Measurements from ENCODE around the gene ADPRS.

ADPRS gene

GRCh38 chr1:36087233-36088123 is 1.2 kb upstream of the ADPRS start:
- DNase-seq (ENCODE audit: low read depth in 1 of 2, low spot score in 1 of 2) = no peak

GRCh38 chr1:36088265-36088576 is 471 bp upstream of the ADPRS start:
- no peak for DNase-seq (ENCODE audit: low read depth in 1 of 2, low spot score in 1 of 2)

GRCh38 chr1:36089393-36090121 is 865 bp downstream of the ADPRS start:
- DNase-seq (ENCODE audit: low read depth in 1 of 2, low spot score in 1 of 2) = no peak

GRCh38 chr1:36091141-36091540 is 2.4 kb downstream of the ADPRS start:
- no peak for DNase-seq (ENCODE audit: low read depth in 1 of 2, low spot score in 1 of 2)

GRCh38 chr1:36091698-36092097 is 3.0 kb downstream of the ADPRS start:
- no peak for DNase-seq (ENCODE audit: low read depth in 1 of 2, low spot score in 1 of 2)

- no peak for DNase-seq (ENCODE audit: low read depth in 1 of 2, low spot score in 1 of 2)
Observed at GRCh38 chr1:36092166-36092797, 3.6 kb downstream of the ADPRS start.

- DNase-seq (ENCODE audit: low read depth in 1 of 2, low spot score in 1 of 2) = no peak
Observed at GRCh38 chr1:36092798-36093185, 4.1 kb downstream of the ADPRS start.

GRCh38 chr1:36093226-36093625 is 4.5 kb downstream of the ADPRS start:
- no peak for DNase-seq (ENCODE audit: low read depth in 1 of 2, low spot score in 1 of 2)

GRCh38 chr1:36093929-36094328 is 5.2 kb downstream of the ADPRS start:
- DNase-seq (ENCODE audit: low read depth in 1 of 2, low spot score in 1 of 2) = no peak

GRCh38 chr1:36094621-36095061 is 5.9 kb downstream of the ADPRS start:
- DNase-seq (ENCODE audit: low read depth in 1 of 2, low spot score in 1 of 2) = no peak

- no peak for DNase-seq (ENCODE audit: low read depth in 1 of 2, low spot score in 1 of 2)
Observed at GRCh38 chr1:36095760-36096405, 7.2 kb downstream of the ADPRS start.

- no peak for DNase-seq (ENCODE audit: low read depth in 1 of 2, low spot score in 1 of 2)
Observed at GRCh38 chr1:36096500-36097432, 8.1 kb downstream of the ADPRS start.

- DNase-seq (ENCODE audit: low read depth in 1 of 2, low spot score in 1 of 2) = no peak
Observed at GRCh38 chr1:36097693-36098585, 9.2 kb downstream of the ADPRS start.

GRCh38 chr1:36098650-36099365 is 10.1 kb downstream of the ADPRS start:
- DNase-seq (ENCODE audit: low read depth in 1 of 2, low spot score in 1 of 2) = no peak

- DNase-seq (ENCODE audit: low read depth in 1 of 2, low spot score in 1 of 2) = peak; percentile 61 to 63
Observed at GRCh38 chr1:36099681-36100341, 11.1 kb downstream of the ADPRS start.

- no peak for DNase-seq (ENCODE audit: low read depth in 1 of 2, low spot score in 1 of 2)
Observed at GRCh38 chr1:36100376-36100775, 11.7 kb downstream of the ADPRS start.

GRCh38 chr1:36101546-36101945 is 12.9 kb downstream of the ADPRS start:
- no peak for DNase-seq (ENCODE audit: low read depth in 1 of 2, low spot score in 1 of 2)

- no peak for DNase-seq (ENCODE audit: low read depth in 1 of 2, low spot score in 1 of 2)
Observed at GRCh38 chr1:36106269-36106668, 17.6 kb downstream of the ADPRS start.

All from activated CD4-positive, alpha-beta T cell treated with anti-CD3 and anti-CD28 coated beads, Interleukin-2, amount 50 U/mL, for 24 hours (primary cell).